GM18867 (cell line): Measurements from ENCODE around the gene LRP11.
"Not testable (repeated sequence)": the region's sequence is repeated elsewhere in the genome, so short reads cannot be mapped to it uniquely, and the experiment has no call there.

Source experiments
- ATAC-seq: cut with Tn5 transposase; IDR thresholded peaks from one replicate; pipeline ENCODE4 v1.9.1; 2021; ENCODE audit warnings: mild to moderate bottlenecking, moderate library complexity; ENCODE audit not compliant: unreplicated experiment

Gene LRP11

DNA sequence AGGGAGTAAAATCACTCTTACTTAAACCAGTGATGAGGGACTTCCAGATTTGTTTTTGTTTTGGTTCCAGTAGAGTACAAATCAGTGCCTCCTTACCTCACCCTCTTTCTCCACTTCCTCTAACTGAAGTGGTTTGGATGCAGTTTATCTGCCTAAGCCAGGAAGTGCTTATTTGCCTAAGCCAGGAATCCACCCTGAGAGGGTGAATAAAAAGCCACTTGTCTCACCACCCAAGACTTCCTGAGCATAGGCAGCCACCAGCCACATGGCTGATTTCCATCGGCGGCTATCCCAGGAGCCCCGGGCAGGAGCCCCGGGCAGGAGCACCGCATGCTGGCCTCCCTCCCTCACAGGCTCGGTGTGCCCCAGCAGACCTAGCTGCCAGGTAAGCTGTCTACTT, 12.0 kb downstream of the LRP11 start:
- no peak for ATAC-seq

DNA sequence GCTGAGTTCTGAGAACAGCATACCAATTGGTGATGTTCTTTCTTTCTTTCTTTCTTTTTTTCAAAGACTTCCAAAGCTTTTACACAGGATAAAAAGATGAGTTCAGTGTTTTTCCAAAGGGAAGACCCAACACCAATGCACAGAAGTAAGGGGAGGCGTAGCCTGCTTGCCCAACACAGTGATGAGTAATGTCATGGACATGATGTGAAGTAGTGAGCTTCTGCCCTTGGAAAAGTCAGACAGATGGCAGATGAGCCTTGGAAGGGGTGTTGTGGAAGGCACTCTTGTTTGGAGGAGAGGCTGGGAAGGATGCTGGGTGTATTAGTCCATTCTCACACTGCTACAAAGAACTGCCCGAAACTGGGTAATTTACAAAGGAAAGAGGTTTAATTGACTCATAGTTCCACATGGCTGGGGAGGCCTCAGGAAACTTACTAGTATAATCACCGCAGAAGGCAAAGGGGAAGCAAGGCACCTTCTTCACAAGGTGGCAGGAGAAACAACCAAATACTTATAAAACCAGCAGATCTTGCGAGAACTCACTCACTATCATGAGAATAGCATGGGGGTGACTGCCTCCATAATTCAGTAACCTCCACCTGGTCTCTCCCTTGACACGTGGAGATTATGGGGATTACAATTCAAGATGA, 12.6 kb downstream of the LRP11 start:
- no peak for ATAC-seq

DNA sequence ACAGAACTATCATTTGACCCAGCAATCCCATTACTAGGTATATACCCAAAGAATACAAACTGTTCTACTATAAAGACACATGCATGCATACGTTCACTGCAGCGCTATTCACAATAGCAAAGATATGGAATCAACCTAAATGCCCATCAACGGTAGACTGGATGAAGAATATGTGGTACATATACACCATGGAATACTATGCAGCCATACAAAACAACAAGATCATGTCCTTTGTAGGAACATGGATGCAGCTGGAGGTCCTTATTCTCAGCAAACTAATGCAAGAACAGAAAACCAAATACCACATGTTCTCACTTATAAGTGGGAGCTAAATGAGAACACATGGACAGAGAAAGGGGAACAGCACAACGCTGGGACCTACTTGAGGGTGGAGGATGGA, 15.8 kb downstream of the LRP11 start:
- ATAC-seq, result not testable (repeated sequence)

DNA sequence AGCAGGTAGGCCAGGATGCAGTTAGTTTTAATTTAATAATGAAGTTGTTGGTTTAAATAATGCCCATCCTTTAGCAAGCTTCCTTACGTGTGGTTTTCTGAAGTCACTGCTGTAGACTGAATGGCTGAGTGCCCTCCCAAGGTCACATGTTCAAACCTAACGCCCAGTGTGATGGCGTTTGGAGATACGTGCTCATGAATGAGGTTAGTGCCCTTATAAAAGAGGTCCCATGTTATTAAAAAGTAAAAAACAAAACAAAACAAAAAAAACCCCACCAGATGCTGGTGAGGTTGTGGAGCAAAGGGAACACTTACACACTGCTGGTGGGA, 16.3 kb downstream of the LRP11 start:
- no peak for ATAC-seq

DNA sequence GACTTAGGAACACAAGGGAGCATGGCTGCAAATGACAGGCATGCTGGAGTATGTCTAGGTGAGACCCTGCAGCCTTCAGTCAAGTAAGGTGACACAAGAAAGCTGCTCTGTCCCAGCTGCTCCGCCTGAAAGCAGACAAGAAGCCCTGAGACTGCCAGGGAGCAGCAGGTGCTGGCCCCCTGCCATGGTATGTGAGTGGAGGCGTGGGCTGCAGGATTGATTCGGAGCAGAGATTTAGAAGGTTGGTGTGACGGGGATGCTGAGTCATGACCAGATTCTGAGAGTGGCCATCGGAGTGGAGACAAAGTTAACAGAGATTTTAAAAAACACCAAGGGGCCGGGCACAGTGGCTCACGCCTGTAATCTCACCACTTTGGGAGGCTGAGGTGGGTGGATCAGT, 17.8 kb downstream of the LRP11 start:
- no peak for ATAC-seq

DNA sequence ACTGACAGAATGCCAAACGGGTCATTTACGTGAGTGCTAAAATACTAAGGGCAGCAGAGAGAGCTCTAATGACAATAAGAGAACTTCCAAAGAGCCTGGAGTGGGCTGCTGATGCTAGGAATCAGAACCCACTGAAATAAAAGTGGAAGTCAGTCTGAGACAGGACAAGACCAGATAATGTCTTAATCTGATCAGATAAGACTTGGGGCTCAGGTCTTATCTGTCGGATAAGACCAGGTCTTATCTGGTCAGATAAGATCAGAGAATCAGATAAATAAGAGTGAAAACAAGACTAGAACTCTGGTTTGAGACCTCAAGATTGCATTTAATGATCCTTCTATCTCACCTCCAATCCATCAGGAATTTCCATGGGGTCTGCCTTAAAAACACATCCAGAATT, 18.6 kb downstream of the LRP11 start:
- no peak for ATAC-seq

DNA sequence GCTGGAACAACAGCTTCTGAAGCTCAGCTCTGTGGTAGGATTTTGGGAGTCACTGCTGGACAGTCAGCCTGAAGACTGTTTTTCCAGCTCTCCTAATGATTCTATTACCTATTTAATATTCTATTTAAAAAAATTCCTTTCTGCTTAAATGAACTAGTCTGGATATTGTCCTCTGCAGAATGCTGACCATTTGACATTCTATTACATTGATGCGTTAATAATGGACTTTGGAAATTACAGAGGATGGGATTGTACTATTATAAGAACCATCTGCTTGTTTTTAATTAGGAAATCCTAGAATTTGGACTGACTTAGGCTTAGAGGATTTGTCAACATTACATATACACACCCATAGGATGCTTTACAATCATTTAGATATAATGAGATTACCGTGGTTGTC, 19.7 kb downstream of the LRP11 start:
- ATAC-seq, result no peak

DNA sequence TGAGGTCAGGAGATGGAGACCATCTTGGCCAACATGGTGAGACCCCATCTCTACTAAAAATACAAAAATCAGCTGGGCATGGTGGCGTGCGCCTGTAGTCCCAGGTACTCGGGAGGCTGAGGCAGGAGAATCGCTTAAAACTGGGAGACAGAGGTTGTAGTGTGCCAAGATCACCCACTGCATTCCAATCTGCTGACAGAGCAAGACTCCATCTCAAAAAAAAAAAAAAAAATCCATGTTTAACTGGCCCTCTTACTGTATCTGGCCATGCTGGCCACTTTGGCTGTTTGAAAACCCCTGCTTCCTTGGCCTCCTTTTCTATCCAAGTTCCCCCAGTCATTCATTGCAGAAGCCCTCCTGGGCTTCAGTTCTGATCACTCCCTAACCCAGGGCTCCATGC, 20.1 kb downstream of the LRP11 start:
- ATAC-seq, result not testable (repeated sequence)

DNA sequence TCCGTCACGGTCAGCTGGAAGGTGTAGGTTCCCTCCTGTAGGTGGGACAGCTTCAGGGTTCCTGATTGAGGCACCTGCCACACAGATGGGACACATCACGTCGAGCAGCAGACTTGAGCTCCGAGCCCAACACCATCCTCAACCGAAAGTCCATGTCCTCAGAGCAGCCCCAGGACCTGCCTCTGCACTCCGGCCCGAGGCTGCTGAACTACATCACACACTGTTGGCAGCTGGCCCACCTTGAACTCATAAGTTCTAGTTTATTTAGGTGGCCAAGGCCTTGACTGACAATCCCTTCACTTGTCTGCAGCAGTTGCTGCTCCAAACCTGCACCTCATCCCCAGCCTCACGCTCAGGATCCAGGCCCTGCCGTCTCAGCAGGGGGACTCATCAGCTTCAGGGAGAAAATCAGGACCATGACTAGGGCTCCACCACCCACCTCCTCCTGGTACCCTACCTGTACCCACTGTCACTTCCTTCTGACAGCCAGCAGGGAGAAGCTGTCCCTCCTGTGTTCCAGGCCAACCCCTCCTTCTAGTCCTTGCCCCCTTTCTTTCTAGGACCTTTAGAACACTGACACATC, 21.0 kb downstream of the LRP11 start:
- no peak for ATAC-seq

DNA sequence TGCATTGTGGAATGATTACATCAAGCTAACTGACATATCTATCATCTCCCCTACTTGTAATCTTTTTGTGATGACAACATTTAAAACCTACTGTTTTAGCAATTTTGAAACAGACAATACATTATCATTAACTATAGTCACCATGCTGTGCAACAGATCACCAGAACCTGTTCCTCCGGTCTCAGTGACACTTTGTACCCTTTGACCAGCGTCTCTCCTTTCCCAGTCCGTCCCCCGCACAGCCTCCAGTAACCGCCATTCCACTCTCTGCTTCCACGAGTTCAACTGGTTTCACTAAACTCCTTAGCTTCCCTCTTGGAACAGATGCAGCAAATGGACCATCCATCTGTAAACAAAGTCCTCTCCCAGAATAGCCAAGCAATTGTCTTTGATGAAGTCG, 21.8 kb downstream of the LRP11 start:
- no peak for ATAC-seq

DNA sequence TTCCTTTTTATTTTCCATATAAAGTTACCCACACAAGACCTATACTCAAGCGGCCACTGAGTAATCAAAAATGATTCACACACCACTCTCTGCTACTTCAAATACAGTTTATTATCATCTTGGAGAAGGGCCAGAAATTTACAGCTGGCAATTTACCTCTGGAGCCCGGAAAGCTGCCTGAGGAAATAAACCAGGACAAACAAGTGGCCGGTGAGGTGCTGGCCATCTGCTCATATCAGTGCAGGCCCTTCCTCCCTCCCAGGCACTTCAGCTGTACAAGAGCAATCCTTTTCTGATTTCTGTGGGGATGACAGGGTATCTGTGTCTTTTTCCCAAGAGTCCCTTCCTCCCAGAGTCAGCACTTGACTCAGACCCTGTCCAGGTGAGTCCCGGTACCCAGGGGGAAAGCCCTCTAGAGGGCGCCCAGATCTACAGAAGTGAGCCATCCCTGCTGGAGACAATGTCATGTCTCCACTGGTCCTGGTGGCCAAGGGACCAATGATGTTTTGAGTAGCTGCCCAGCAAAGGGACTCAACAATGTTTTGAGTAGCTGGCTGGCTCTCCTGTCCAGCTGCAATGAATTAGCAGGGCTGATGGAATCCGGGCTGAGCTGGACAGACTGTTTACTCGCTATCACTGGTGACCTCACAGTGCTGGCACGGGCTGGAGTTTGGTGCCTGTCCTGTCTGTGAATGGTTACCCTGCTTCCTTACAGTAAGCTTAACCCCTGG, 23.6 kb downstream of the LRP11 start:
- no peak for ATAC-seq

DNA sequence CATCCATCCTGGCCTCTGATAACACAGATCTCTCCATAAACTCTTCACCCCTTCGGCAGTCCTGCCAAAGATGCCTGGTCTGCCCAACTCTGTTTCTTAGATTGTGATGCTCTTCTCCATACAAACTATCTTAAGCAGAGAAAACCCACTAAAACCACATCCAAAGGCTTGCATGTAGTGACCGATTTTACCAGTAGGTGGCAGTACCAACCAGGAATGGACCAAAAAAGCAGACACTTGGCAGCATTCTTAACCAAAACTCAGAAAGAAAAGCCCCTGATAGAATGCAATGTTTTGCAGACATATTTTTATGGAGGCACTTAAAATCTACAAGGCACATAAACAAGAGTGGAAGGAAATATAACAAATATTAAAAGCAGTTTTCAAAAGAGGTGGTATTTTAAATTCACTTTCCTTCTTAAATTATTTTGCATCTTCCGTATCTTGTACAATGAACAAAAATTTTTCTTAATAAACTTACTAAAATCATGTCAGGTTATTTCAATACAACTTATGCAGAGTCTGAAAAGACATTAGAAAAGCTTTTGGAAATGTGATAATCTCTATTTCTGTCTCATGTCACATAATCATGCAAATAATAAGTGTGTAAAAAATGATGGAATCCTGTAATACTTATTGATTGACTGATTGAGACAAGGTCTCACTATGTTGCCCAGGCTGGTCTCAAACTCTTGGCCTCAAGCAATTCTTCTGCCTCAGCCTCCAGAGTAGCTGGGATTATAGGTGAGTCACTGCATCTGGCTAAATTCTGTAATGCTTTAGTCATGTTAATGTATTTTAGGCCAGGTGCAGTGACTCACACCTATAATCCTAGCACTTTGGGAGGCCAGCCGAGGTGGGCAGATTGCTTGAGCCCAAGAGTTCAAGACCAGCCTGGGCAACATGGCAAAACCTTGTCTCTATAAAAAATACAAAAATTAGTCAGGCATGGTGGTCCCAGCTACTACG, 29.4 kb downstream of the LRP11 start:
- no peak for ATAC-seq

DNA sequence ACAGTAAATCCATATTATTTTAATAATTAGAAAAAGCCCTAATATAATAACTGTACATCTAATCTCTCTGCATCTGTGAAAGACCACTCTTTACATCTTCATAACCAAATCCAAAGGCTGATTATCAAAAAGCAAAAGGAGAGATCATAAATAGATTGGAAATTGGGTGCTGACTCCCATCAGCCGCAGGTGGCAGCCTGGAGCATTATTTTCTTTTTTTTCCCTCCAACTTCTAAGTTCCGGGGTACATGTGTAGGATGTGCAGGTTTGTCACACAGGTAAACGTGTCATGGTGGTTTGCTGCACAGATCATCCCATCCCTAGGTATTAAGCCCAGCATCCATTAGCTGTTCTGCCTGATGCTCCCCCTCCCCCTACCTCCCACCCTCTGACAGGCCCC, 30.5 kb downstream of the LRP11 start:
- no peak for ATAC-seq

DNA sequence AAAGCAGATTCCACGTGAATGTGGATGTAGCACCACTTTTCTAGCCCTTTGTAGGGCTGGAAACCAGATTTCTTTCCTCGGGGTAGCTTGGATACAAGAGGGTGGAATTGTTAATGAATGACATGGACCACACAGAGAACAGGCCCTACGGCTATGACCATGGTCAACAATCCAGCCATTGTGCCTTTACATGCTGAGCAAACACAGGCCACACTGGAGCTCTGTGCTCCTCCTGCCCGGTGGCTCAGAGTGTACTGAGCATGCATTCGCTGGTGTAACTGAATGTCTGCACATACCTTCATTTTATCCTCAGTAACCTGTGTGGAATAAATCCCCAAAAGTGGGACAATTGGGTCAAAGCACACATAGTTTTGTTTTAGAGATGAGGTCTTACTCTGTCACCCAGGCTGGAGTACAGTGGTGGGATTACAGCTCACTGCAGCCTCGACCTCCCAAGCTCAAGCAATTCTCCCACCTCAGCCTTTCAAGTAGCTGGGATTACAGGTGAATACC, 32.8 kb downstream of the LRP11 start:
- ATAC-seq, result no peak

DNA sequence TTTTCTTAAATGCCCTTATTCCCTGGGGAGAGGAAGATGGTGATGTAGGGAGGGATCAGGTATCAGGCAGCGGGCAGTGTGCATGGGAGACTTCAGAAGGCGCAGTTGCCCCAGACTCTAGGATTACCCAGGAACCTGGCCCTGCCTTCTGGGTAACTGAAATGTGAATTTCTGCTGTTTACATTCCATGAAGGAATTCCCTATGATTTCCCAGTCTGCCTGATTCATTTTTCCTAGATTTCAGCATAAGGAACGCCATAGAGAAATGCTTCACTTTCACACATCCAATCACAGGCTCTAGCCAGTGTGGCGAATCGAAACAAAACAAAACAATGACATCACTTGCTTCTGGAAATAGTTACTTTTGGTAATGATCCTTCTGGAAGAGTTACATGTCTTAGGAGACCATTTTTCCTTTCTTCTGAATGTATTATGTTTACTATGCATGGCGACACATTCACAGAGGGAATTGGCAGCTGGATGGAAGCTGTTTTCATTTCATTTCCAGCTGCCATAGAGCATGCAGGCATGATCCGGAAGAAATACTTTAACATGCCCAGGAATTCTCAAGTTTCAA, 33.3 kb downstream of the LRP11 start:
- no peak for ATAC-seq

DNA sequence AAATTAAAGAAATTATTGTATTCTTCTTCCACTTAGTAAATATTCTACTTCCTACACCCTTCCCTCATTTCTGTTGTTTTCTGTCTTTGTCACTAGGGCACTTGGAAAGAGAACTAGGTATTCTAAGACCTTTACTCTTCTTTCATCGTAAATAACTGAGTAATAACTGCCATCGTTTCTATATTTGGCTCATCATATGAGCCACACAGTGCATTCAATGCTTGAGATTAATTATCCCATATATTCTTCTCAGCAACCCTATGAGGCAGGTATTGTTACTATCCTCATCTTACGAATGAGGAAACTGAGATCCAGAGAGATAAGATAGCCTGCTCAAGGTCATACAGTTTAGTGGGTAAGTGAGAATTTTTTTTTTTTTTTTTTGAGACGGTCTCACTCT, 38.9 kb downstream of the LRP11 start:
- no peak for ATAC-seq

DNA sequence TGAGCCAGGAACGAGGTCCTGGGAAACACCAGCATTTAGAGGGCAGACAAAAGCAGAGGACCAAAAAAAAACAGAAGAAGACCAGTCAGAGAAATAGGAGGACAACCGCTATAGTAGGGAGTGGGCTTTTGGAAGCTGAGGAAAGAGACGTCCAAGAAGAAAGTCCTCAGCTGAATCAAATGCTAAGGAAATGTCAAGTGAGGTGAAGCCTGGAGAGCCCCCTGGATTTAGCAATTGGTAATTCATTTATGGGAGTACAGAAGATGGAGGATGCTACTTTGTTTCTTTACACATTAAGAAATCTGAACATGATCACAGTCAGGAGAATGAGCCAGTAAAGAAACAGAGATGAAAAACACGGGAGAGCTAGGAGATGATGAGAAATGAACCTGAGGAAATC, 41.1 kb downstream of the LRP11 start:
- ATAC-seq, result no peak

DNA sequence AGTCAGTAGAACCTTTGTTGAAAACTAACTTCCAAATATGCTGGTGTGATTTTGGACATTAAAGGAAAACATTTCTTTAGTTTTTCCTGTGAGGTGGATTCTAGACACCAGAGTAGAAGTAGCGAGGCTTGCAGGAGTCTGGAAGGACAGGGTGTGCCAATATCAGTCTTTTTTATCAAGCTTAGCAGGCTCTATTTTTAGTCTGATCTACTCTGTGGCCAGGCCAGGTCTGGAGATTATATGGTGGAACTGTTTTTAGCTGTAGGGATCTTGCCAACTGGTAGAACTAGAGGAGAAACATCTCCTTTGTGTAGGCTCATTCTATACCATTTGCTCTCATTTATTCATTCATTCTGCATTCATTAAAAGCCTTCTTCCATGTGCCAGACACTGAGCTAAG, 42.7 kb downstream of the LRP11 start:
- no peak for ATAC-seq

DNA sequence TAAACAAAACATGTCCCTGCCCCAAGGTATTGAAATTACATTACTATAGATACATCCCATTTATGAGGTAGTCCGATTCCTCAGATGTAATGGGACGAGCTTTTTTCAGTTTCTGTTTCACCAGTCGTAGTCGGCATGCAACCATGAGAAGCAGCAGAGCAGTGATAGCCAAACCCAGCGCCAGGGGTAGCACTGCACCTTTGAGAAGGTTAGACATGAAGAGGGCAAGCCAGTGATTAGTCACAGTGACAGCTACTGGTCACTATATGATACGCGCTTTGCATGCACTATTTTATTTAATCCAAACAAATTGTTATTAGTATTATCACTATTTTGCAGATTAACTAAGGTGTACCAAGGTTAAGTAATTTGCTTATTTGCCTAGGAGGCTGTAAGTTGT, 43.7 kb downstream of the LRP11 start:
- ATAC-seq, result no peak

DNA sequence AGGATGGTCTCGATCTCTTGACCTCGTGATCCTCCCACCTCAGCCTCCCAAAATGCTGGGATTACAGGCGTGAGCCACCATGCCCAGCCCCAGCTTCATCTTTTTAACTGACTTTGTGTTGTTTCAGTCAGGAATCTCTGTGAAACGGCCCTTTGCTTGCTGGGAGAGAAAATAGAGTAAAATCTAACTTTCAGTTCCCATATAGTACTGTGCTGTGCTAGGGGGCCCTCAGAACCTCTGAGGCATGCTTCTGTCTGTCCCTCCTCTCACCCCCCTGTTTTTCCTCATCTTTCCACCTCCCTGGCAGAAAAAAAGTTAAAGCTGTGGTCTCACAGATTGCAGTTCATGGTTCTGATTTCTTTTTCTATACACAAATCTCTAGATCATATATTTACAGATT, 48.4 kb downstream of the LRP11 start:
- ATAC-seq, result peak; percentile 52

DNA sequence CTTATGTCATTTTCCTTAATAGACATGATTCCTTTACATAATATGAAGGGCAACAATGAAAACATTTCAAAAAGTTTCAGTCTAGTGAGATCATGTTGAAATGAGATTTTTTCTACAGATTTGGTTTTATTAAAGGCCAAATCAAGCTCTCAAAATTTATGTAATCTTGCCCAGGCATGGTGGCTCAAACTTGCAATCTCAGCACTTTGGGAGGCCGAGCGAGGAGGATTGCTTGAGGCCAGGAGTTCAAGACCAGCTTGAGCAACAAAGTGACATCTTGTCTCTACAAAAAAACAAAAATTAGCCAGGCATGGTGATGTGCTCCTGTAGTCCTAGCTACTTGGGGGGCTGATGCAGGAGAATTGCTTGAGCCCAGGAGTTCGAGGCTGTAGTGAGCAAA, 50.8 kb downstream of the LRP11 start:
- no peak for ATAC-seq
